Stimulated activated CD4-positive, alpha-beta T cell treated with anti-CD3 and anti-CD28 coated beads, Interleukin-2, amount 100 ng/mL, for 48 hours (primary cell): Measurements from ENCODE around the gene ZXDC.

Source experiments
- DNase-seq, 2 donors: peaks; one replicate each; pipeline ENCODE4 v3.0.0-alpha.2; 2020

Gene ZXDC

DNA sequence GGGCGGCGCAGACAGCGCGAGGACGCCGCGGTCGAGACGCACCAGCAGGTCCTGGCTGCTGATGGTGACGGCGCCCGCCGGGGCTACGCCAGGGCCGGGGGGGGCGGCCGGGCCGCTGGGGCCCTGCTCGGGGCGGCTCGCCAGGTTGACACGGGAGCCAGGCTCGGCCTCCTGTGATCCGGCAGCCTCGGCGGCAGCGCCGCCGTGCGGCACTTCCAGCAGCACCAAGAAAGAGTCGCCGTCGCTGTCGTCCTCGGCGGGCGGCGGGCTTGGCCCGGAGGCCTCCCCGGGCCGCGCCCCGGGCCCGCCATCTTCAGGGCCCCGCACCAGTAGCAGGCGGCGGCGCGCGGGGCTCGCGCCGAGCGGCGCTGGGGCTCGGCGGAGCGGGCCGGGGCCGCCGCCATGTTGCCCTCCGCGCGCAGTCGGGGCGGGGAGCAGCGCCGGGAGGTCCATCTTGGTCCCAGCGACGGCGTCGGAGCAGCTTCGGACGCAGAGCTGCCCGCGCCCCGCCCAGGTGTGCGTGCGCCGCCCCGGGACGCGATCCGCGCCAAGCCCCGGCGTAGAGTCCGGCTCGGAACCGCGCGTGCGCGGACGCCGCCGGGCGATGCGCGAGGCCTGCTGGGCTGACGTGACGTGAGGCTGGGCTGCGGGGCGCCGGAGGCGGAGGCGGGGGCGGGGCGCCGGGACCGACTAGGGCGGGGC lies at the start of gene ZXDC:
TSS of gene ZXDC (minus strand) at position 479 of the 702 bp plus-strand sequence. CDS start at position 453, 26 bp downstream.
- peak; percentile 88 to 91 for DNase-seq

DNA sequence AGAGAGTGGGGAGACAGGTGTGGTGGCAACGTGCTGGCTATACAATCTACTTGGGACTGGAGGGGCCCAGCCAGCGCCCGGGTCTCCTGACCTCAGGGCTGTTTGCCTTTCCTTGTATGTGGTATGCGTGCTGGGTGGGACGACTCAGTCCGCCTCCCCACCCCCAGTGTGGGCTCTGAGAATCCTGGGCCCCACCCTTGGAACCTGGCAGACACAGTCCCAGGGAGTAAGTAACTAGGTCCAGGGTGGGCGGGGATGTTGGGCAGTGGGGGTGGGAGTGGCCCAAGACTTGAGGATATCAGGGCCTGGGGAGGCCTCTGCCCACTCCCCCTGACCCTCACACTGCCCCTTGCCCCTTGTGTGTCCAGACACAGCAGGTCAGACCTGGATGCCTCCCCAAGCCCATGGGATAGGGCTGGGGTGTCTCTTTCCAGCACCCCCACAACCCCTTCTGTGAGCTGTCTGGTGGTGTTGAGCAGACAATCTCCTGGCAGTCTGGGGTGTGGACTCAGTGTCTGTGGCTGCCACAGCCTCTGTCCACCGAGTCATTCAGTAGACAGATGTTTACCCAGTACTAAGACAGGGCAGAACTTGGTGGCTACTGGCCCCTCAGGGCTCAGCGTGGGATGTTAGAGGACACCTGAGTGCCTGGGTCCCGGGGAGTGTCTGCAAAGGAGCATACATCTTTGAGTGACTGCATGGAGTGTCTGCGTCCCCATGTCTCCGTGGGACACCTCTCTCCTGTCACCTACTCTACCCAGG lies 49.6 kb upstream of the ZXDC start:
- no peak for DNase-seq

GRCh38 chr3:126524429-126524988 lies 48.8 kb upstream of the ZXDC start:
- DNase-seq = no peak

GRCh38 chr3:126523745-126524428 lies 48.2 kb upstream of the ZXDC start, which contains the start of gene CHST13:
TSS of gene CHST13 (plus strand) at chr3:126524155. CDS start at chr3:126524333, 178 bp downstream.
- DNase-seq = no peak

DNA sequence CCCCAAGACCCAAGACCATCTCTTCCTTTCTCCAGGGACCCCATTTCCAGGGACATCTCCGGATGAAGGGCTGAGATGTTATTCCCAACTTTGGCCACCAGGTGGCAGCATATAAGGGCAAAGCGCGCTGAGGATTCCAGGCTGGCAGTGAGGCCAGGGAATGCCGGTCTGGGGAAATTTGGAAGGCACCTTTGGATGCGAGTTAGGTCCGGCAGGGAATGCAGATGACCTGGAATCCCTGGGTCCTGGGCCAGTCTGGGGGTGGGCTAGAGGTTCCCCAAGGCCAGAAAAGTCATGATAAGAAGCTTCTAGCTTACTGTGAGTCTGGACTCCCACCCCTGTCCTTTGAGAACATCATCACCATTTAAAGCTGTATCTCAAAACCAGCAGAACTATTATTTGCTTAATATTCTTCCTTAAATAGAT lies 46.7 kb upstream of the ZXDC start:
- peak; percentile 36 to 37 for DNase-seq

DNA sequence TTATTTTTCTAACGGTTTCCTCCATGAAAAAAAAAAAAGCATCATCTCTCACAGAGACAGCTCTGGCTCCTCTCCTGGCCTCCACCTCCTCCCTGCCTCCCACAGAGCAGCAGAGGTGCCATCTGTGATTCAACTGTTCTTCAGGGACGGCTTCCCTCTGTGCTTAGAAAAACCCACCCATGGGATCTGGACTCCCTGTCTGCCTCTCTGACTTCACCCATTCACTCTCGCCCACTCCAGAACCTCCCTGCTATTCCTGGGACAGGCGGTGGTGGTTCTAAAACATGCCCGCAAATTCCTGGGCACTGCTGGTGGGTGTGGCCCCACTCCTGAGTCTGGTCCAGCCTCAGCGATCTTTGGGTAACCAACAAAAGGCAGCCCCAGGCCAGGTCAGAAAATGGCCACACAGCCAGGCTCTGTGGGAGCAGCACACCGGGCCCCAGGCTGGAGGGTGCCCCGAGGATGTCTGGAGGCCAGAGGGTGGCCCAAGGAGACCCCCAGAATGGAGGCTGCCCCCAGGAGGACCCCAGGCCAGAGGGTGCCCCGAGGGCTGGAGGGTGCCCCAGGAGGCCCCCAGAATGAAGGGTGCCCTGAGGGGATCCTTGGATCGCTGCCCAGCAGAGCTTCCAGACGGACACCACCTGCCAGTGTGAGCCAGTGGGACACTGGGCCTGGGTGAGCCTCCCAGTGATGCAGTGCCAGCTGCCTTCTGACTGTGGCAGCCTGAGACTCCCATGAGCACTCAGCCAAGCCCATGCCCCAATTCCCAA lies 45.6 kb upstream of the ZXDC start:
- DNase-seq = no peak

GRCh38 chr3:126519506-126520455 lies 44.1 kb upstream of the ZXDC start:
- DNase-seq = no peak

GRCh38 chr3:126518779-126519177 lies 43.1 kb upstream of the ZXDC start:
- no peak for DNase-seq

DNA sequence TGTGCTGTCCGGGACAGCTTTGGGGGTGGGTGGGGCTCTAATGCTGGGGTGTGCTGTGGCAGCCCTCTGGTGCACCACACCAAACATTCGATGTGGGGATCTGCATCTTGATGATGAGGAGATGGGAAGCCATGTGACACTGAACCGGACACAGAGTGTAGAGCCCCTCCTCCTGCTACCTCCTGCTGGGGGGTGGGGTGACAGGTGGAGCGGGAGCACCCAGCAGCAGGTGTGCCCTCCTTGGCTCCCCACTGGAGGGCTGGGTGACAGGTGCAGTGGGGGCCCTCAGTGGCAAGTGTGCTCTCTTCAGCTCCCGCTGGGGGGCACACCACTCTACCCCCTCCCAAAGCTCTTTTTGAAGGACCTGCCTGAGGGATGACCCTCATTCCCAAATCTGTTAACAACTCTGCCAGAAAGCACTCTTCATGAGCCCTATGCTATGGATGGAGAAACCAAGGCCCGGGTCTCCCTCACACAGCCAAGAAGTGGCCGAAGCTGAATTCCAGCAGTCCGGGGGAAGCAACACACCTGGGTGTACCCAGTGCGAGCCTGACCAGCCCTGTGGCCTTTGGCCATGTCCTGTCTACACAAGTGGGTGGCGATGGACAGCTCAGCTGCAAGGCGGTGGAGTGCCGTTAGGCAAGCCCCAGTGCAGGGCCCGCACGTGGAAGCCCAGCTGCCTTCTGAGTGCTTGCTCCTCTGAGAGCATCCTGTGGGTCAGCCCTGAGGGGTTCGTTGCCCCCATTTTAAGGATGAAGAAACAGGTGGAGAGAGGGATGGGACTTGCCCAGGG lies 42.5 kb upstream of the ZXDC start:
- no peak for DNase-seq

- no peak for DNase-seq
Measured at GRCh38 chr3:126517291-126517951, 41.7 kb upstream of the ZXDC start, which contains the start of gene UROC1. TSS of gene UROC1 (minus strand) at chr3:126517773. CDS start at chr3:126517719, 54 bp downstream.

DNA sequence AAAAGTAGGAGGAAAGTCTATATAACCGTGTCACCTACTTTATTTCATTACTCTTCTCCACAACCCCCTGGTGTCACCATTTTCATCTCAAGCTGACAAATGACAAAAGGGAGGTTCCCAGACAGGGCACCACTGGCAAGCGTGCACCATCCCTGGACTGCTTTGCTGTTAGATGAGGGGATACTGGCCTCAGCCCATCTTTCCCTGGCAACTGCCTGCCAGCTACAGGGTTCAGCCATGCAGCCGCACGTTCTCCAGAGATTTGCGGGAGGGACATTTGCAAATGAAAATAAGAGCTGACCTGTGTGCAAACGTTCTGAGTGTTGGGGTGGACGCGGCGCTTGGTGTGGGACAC lies 41.2 kb upstream of the ZXDC start:
- DNase-seq = no peak

- no peak for DNase-seq
Measured at GRCh38 chr3:126516152-126516935, 40.7 kb upstream of the ZXDC start.

- no peak for DNase-seq
Measured at GRCh38 chr3:126515066-126515706, 39.5 kb upstream of the ZXDC start.

- DNase-seq = no peak
Measured at GRCh38 chr3:126514161-126514560, 38.5 kb upstream of the ZXDC start.

DNA sequence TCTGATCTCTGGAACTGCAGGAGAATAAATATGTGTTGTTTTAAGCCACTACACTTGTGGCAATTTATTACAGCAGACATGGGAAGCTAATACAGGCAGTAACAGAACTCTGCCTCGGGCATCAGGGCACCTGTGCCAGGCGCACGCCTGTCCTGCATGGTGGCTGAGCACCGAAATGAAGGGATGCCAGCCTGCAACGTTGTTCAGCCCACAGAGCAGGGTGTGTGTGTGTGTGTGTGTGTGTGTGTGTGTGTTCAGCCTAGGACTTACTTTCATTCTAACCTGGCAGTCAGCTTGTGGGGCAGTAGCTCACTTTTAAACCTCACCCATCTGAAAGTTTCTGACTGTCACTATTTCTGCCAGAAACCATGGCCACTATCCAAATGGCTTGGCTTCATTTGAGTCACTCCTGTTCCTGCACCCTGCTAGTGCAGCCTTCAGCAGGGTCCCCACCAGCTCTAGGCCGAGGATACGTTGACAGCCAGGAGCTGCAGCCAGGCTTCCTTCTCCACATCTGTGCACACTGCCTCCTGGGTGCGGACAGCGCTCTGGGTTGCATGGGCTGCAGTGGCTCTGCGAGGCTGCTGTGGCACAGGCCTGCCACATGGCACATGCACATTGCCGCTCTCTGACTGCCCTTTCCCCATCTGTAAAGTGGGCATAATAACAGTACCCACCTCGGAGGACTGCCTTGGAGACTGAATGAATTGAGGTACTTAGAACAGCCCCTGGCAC lies 37.4 kb upstream of the ZXDC start:
- DNase-seq = no peak

DNA sequence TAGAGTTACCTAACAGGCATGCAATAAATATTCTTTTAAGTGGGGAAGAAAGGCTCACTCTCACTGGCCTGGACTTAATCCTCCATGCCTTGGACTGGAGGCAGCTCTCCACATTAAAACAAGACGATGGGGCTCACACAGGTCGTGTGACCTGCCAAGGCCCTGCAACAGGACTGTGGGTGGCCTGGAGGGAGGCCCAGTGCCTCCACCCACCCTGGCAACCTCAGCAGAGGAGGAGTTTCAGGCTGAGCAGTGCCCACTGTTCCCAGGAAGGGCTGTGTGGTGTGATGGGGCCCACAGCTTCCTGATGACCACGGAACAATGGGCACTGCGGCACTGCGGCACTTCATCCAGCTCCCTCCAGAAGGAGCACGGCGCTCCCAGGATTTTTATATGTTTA lies 36.3 kb upstream of the ZXDC start:
- DNase-seq = no peak

- no peak for DNase-seq
Measured at GRCh38 chr3:126511291-126511690, 35.6 kb upstream of the ZXDC start.
